ENCODE results near the gene TIMM50.

TIMM50 gene

DNA sequence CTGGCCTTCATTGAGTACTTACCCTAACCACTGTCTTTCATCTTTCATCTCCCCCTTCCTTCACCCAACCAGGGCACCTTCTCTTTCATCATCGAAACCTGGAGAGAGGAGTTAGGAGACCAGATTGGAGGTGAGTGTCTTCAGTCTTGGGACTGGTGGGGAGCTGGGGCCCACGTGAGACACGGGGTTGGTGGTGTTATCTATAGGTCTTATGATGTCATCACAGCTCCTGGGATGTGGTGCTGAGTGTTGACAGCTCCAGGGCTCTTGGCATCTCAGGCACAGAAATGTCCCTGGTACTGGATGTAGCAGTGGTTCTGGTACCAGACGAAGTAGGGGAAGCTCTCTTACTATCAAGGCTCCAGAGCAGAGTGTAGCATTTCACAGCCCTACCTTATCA, 19.9 kb downstream of the TIMM50 start:
- DNase-seq (ENCODE audit: insufficient read length, low spot score) = no peak
- FAIRE-seq = no peak
- no peak for TF ChIP-seq POLR2A (IDR thresholded peaks at IDR 0.05; ENCODE audit: low read depth, low read length)

DNA sequence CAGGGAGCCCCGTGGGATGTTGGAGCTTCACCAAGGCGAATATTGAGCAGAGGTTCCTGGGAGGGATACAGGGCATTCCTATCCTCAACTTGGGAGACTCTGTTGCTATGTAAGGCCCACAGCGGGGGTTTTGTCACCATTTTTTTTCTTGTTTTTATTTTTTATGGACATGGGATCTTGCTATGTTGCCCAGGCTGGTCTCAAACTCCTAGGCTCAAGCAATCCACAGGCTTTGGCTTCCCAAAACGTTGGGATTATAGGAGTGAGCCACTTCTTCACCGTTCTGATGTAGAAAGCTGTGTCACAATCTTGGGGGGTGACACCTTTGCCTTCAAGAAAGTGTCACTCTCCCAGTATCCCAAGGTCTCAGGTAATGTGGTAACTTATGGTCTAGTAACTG, 20.7 kb downstream of the TIMM50 start:
- TF ChIP-seq POLR2A (IDR thresholded peaks at IDR 0.05; ENCODE audit: low read depth, low read length) = no peak
- no peak for FAIRE-seq
- DNase-seq (ENCODE audit: insufficient read length, low spot score) = no peak

GRCh38 chr19:39502640-39503417, 22.2 kb downstream of the TIMM50 start:
- FAIRE-seq (no peak), DNase-seq (ENCODE audit: insufficient read length, low spot score) (peak; percentile 97)
- TF ChIP-seq POLR2A (IDR thresholded peaks at IDR 0.05; ENCODE audit: low read depth, low read length) = no peak

DNA sequence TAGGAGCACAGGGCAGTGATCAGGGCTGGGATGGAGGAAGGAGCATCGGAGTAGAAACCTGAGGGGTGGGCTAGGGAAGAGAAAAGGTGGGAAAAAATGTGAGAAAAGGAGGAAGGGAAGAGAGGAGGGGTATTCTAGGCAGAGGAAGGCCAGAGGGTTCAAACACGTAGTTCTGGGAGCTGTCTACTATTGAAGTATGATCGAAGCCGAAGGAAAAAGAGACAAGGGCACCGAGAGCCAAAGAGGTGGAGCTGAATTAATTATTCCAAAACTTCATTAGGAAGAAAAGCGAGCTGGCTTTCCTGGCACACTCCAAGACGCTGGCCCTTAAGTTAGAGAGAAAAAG, 25.9 kb downstream of the TIMM50 start:
- FAIRE-seq (no peak), DNase-seq (ENCODE audit: insufficient read length, low spot score) (no peak)
- TF ChIP-seq POLR2A (IDR thresholded peaks at IDR 0.05; ENCODE audit: low read depth, low read length) = no peak

GRCh38 chr19:39506944-39507714, 26.5 kb downstream of the TIMM50 start:
- DNase-seq (ENCODE audit: insufficient read length, low spot score) (no peak), FAIRE-seq (no peak)
- TF ChIP-seq POLR2A (IDR thresholded peaks at IDR 0.05; ENCODE audit: low read depth, low read length) = no peak

GRCh38 chr19:39507715-39508364, 27.2 kb downstream of the TIMM50 start:
- TF ChIP-seq POLR2A (IDR thresholded peaks at IDR 0.05; ENCODE audit: low read depth, low read length) = no peak
- no peak for FAIRE-seq
- no peak for DNase-seq (ENCODE audit: insufficient read length, low spot score)

DNA sequence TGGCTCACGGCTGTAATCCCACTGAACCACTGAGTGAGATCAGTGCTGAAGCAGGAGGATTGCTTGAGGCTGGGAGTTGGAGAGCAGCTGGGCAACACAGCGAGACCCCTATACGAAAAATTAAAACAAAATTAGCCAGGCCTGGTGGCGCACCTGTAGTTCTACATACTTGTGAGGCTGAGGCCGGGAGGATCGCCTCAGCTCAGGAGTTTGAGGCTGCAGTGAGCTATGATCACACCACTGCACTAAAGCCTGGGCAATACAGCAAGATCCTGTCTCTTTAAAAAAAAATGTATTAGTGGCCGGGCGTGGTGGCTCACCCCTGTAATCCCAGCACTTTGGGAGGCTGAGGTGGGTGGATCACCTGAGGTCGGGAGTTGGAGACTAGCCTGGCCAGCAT, 28.0 kb downstream of the TIMM50 start:
- TF ChIP-seq POLR2A (IDR thresholded peaks at IDR 0.05; ENCODE audit: low read depth, low read length) = no peak
- no peak for DNase-seq (ENCODE audit: insufficient read length, low spot score)

DNA sequence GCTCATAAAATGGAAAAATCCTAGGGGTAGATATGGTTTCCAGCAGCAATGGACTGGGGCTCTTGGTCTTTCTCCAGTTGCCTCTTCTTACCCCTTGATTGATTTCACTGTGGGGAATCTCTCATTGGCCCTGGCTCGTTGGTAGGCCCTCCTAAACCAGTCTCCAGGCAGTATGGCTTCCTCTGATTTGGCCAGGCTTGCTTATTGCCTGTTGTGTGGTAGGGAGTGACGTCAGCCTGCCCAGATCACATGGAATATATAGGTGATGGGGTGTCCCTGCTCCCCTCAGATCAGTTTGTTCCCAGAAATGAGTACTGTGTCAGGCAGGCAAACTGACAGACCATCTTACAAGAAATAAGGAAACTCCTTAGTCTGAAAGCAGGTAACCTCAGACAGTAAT, 28.6 kb downstream of the TIMM50 start:
- no peak for FAIRE-seq
- DNase-seq (ENCODE audit: insufficient read length, low spot score) = peak; percentile 68
- TF ChIP-seq POLR2A (IDR thresholded peaks at IDR 0.05; ENCODE audit: low read depth, low read length) = no peak

More for the DNA sequence above, 28.0 kb downstream of the TIMM50 start:
- no peak for FAIRE-seq

- TF ChIP-seq POLR2A (IDR thresholded peaks at IDR 0.05; ENCODE audit: low read depth, low read length) = no peak
- FAIRE-seq (no peak), DNase-seq (ENCODE audit: insufficient read length, low spot score) (no peak)
Observed at GRCh38 chr19:39512988-39513387, 32.4 kb downstream of the TIMM50 start.

DNA sequence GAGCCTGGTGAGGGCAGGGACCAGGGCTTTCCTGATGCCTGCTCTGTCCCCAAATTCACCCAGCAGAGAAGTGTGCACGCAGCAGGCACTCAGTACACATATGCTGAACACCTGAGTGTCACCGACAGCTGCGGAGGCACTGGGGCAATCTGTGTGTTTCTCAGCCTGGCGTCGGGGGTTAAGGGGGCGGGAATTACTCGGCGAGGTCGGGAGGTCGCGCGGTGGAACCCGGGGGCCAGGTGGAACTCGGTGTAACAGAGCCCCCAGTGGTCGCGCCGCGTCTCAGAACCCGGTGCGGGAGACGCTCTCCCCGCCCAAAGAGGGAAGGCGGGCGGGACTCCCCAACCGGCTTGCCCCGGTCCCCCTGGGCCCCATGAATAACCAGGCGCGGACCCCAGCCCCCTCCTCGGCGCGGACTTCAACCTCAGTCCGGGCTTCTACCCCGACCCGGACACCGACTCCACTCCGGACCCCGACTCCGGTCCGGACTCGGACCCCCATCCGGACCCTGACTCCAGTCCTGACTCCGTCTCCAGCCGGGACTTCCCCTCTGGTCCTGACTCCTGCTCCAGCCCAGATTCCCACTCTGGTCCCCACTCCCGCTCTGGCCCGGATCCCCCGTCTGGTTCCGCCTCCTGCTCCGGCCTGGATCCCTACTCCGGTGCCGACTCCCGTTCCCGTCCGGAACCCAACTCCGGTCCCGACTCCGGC, 34.4 kb downstream of the TIMM50 start, which contains the start of gene SELENOV:
TSS of gene SELENOV (plus strand) at position 300 of the 711 bp plus-strand sequence. CDS start at position 374, 74 bp downstream.
- DNase-seq (ENCODE audit: insufficient read length, low spot score) = no peak
- no peak for TF ChIP-seq POLR2A (IDR thresholded peaks at IDR 0.05; ENCODE audit: low read depth, low read length)
- no peak for FAIRE-seq

DNA sequence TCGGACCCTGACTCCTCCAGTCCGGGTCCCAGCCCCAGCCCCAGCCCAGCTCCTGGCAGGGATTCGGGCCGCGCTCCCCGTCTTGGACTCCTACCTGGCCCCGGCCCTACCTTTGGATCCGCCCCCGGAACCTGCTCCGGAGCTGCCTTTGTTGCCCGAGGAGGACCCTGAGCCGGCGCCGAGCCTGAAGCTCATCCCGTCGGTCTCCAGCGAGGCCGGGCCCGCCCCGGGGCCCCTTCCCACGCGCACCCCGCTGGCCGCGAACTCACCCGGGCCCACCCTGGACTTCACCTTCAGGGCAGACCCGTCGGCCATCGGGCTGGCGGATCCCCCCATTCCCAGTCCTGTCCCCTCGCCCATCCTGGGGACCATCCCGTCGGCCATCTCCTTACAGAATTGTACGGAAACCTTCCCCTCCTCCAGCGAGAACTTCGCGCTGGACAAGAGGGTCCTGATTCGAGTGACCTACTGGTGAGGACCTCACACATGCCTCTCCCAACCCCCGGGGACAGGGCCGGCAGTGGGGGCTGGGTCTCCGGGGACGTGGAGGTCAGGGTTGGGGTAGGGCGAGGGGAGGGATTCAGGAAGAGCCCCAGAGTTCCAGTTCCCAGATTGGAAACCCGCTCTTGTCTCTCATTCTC, 35.0 kb downstream of the TIMM50 start:
- no peak for FAIRE-seq

DNA sequence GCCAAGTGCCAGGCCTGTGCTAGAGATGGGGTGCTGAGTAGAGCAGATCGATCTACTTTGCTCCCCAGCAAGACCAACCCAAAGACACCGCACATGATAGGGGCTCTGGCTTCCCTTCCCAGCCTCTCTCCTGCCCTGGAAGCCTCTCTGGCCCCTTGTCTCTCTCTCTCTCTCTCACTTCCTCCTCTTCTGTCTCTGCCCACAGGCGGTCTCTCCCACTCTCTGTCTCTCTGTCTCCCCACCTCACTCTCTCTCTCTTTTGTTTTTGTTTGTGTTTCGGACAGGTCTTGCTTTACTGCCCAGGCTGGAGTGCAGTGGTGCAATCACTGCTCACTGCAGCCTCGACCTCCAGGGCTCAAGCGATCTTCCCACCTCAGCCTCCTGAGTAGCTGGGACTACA, 35.6 kb downstream of the TIMM50 start:
- no peak for TF ChIP-seq POLR2A (IDR thresholded peaks at IDR 0.05; ENCODE audit: low read depth, low read length)
- no peak for DNase-seq (ENCODE audit: insufficient read length, low spot score)
- no peak for FAIRE-seq

More for the DNA sequence above, 35.0 kb downstream of the TIMM50 start:
- no peak for DNase-seq (ENCODE audit: insufficient read length, low spot score)
- no peak for TF ChIP-seq POLR2A (IDR thresholded peaks at IDR 0.05; ENCODE audit: low read depth, low read length)

- FAIRE-seq (no peak), DNase-seq (ENCODE audit: insufficient read length, low spot score) (no peak)
- TF ChIP-seq POLR2A (IDR thresholded peaks at IDR 0.05; ENCODE audit: low read depth, low read length) = no peak
Observed at GRCh38 chr19:39517432-39517831, 36.8 kb downstream of the TIMM50 start.
